ENCODE results near the gene VPS13C. TPM values are rescaled to one million over a fixed set of nuclear protein-coding genes. Genes with fewer than 3 reads are reported as not detected.

Gene VPS13C
- total RNA-seq, 1 experiment from 2014 or later: 18.6 TPM

- Histone ChIP-seq H3K4me3 (replicated peaks in 1 of 2; ENCODE audit: low read depth in 1 of 2, low read length in 2 of 2) (no peak overlapping the region), H3K27ac (ENCODE audit: low read depth, low read length) (no peak overlapping the region), H3K9me2 (ENCODE audit: insufficient read depth) (no peaks in the 10 kb centered on the region), H3K9me3 (ENCODE audit: control insufficient read depth in 1 of 2, insufficient read depth in 1 of 2, low read depth in 1 of 2, low read length in 2 of 2) (no peaks in the 10 kb centered on the region), H3K9ac (ENCODE audit: low read length) (no peak overlapping the region), H4K20me1 (ENCODE audit: insufficient read depth) (no peaks in the 10 kb centered on the region), H3K4me2 (ENCODE audit: low read length) (no peak overlapping the region), H2AFZ (ENCODE audit: low read depth, low read length, poor library complexity, severe bottlenecking) (no peak overlapping the region), H3K36me3 (ENCODE audit: control insufficient read depth in 1 of 2, insufficient read depth in 2 of 2, low read length in 2 of 2) (no peaks in the 10 kb centered on the region), H3K27me3 (ENCODE audit: insufficient read depth, low read length) (no peaks in the 10 kb centered on the region), H3K79me2 (ENCODE audit: insufficient read depth, low read length) (no peaks in the 10 kb centered on the region), H3K4me1 (ENCODE audit: control insufficient read depth in 1 of 2, insufficient read depth in 2 of 2, low read length in 2 of 2) (no peaks in the 10 kb centered on the region)
- POLR2A ChIA-PET: no interaction called here
- RAD21 ChIA-PET (ENCODE audit: low non-redundant PET in 1 of 2, low total read pairs in 2 of 2, uncharacterized antibody in 2 of 2, unreplicated experiment in 2 of 2): no interaction called here
- TF ChIP-seq EGR1 (IDR thresholded peaks at IDR 0.05; ENCODE audit: low read depth): no peak
- DNase-seq (ENCODE audit: low read depth, low spot score) (no peak), ATAC-seq (no peak)
- CTCF ChIA-PET: no interaction called here
- BruUV-seq (replicated peaks): no TSS peak
- intact Hi-C loops (cut with micrococcal nuclease): no loop called here
These were observed 62.5 kb downstream of the VPS13C start for GRCh38 chr15:61997786-61998185.

- Histone ChIP-seq H3K9ac (ENCODE audit: low read length) (no peak overlapping the region), H3K27ac (ENCODE audit: low read depth, low read length) (no peak overlapping the region), H3K4me1 (ENCODE audit: control insufficient read depth in 1 of 2, insufficient read depth in 2 of 2, low read length in 2 of 2) (no peaks in the 10 kb centered on the region), H4K20me1 (ENCODE audit: insufficient read depth) (no peaks in the 10 kb centered on the region), H3K27me3 (ENCODE audit: insufficient read depth, low read length) (no peaks in the 10 kb centered on the region), H3K4me3 (replicated peaks in 1 of 2; ENCODE audit: low read depth in 1 of 2, low read length in 2 of 2) (no peak overlapping the region), H3K79me2 (ENCODE audit: insufficient read depth, low read length) (no peaks in the 10 kb centered on the region), H3K9me2 (ENCODE audit: insufficient read depth) (no peaks in the 10 kb centered on the region), H3K4me2 (ENCODE audit: low read length) (no peak overlapping the region), H3K36me3 (ENCODE audit: control insufficient read depth in 1 of 2, insufficient read depth in 2 of 2, low read length in 2 of 2) (no peaks in the 10 kb centered on the region), H3K9me3 (ENCODE audit: control insufficient read depth in 1 of 2, insufficient read depth in 1 of 2, low read depth in 1 of 2, low read length in 2 of 2) (no peaks in the 10 kb centered on the region), H2AFZ (ENCODE audit: low read depth, low read length, poor library complexity, severe bottlenecking) (no peak overlapping the region)
- ChIA-PET RAD21 (ENCODE audit: low non-redundant PET in 1 of 2, low total read pairs in 2 of 2, uncharacterized antibody in 2 of 2, unreplicated experiment in 2 of 2) (no interaction called here), POLR2A (no interaction called here), CTCF (no interaction called here)
- ATAC-seq: no peak
- no TSS peak for BruUV-seq (replicated peaks)
- intact Hi-C loops (cut with micrococcal nuclease): no loop called here
- DNase-seq (ENCODE audit: low read depth, low spot score): no peak
- TF ChIP-seq ZBTB33 (IDR thresholded peaks at IDR 0.05; ENCODE audit: extremely low read depth, insufficient replicate concordance, low read length): no peak
- no peak for TF ChIP-seq EGR1 (IDR thresholded peaks at IDR 0.05; ENCODE audit: low read depth)
- TF ChIP-seq FOSL1 (IDR thresholded peaks at IDR 0.05; ENCODE audit: low read depth): no peak
- TF ChIP-seq CEBPB (IDR thresholded peaks at IDR 0.05; ENCODE audit: low read depth): no peak
- TF ChIP-seq JUND (IDR thresholded peaks at IDR 0.05): no peak
- TF ChIP-seq ATF3 (IDR thresholded peaks at IDR 0.05): no peak
- TF ChIP-seq ELF1 (IDR thresholded peaks at IDR 0.05; ENCODE audit: borderline replicate concordance, low read depth): no peak
- no peak for TF ChIP-seq CTCF (IDR thresholded peaks at IDR 0.05 in 2 of 3, conservative IDR thresholded peaks at IDR 0.05 in 1 of 3; ENCODE audit: borderline replicate concordance in 1 of 3, insufficient read depth in 1 of 3, low read depth in 2 of 3, low read length in 2 of 3)
These were observed 64.1 kb downstream of the VPS13C start for GRCh38 chr15:61996056-61996635.
